Activated naive CD8-positive, alpha-beta T cell treated with anti-CD3 and anti-CD28 coated beads, Interleukin-2, amount 50 U/mL, for 16 hours (primary cell): ENCODE results near the gene KCNK4.
"Not testable (repeated sequence)": the region's sequence is repeated elsewhere in the genome, so short reads cannot be mapped to it uniquely, and the experiment has no call there.

Experiments
- DNase-seq: peaks from one replicate; pipeline ENCODE4 v3.0.0-alpha.2; 2020; ENCODE audit warnings: low read depth, low spot score

Gene KCNK4

GRCh38 chr11:64306876-64307622 lies 15.9 kb downstream of the KCNK4 start:
- DNase-seq, result no peak

GRCh38 chr11:64307795-64308194 lies 16.7 kb downstream of the KCNK4 start:
- DNase-seq, result not testable (repeated sequence)

- DNase-seq, result no peak
Observed at GRCh38 chr11:64312947-64313346, 21.8 kb downstream of the KCNK4 start.

GRCh38 chr11:64313491-64314145 lies 22.5 kb downstream of the KCNK4 start:
- no peak for DNase-seq

GRCh38 chr11:64314146-64314804 lies 23.2 kb downstream of the KCNK4 start:
- no peak for DNase-seq

GRCh38 chr11:64314805-64315561 lies 23.9 kb downstream of the KCNK4 start:
- no peak for DNase-seq

- DNase-seq, result not testable (repeated sequence)
Observed at GRCh38 chr11:64315667-64316526, 24.8 kb downstream of the KCNK4 start.

- DNase-seq, result no peak
Observed at GRCh38 chr11:64316672-64317324, 25.7 kb downstream of the KCNK4 start.

- peak; percentile 92 for DNase-seq
Observed at GRCh38 chr11:64317325-64317960, 26.3 kb downstream of the KCNK4 start, which contains the start of gene TRMT112. TRMT112 (minus strand) TSS chr11:64317559; CDS start chr11:64317526, 33 bp downstream.

- peak; percentile 83 for DNase-seq
Observed at GRCh38 chr11:64317961-64318765, 27.1 kb downstream of the KCNK4 start, which contains the start of gene PRDX5. PRDX5 (plus strand) TSS chr11:64318121; CDS start chr11:64318216, 95 bp downstream.

GRCh38 chr11:64318766-64319761 lies 28.0 kb downstream of the KCNK4 start:
- DNase-seq, result no peak

- DNase-seq, result no peak
Observed at GRCh38 chr11:64320556-64320955, 29.5 kb downstream of the KCNK4 start.

- DNase-seq, result no peak
Observed at GRCh38 chr11:64321026-64321425, 29.9 kb downstream of the KCNK4 start.

- no peak for DNase-seq
Observed at GRCh38 chr11:64321533-64321932, 30.4 kb downstream of the KCNK4 start.

GRCh38 chr11:64322925-64323260 lies 31.8 kb downstream of the KCNK4 start:
- no peak for DNase-seq

GRCh38 chr11:64323373-64323772 lies 32.3 kb downstream of the KCNK4 start:
- DNase-seq, result no peak

GRCh38 chr11:64323984-64324383 lies 32.9 kb downstream of the KCNK4 start:
- DNase-seq, result not testable (repeated sequence)
